ENCODE results near the gene CISD1.

Gene CISD1

GRCh38 chr10:58319599-58319998 lies 50.6 kb downstream of the CISD1 start:
- H3K36me3 Mint-ChIP-seq, result no peaks in the 10 kb centered on the region
- peaks cover 10% of the 10 kb centered on the region for H3K4me1 Mint-ChIP-seq
- H3K9me3 Mint-ChIP-seq, result no peaks in the 10 kb centered on the region
- ATAC-seq, result no peak
- H3K27ac Mint-ChIP-seq, result no peak overlapping the region
- no peaks in the 10 kb centered on the region for H3K27me3 Mint-ChIP-seq
- no peak overlapping the region for H3K4me3 Mint-ChIP-seq

GRCh38 chr10:58320351-58321049 lies 51.5 kb downstream of the CISD1 start:
- Mint-ChIP-seq H3K4me1 (peaks cover 10% of the 10 kb centered on the region), H3K27ac (no peak overlapping the region), H3K27me3 (no peaks in the 10 kb centered on the region), H3K4me3 (no peak overlapping the region), H3K36me3 (no peaks in the 10 kb centered on the region), H3K9me3 (no peaks in the 10 kb centered on the region)
- no peak for ATAC-seq

- ATAC-seq, result peak; percentile 72
- H3K4me3 Mint-ChIP-seq, result no peak overlapping the region
- H3K4me1 Mint-ChIP-seq, result peaks cover 10% of the 10 kb centered on the region
Measured at GRCh38 chr10:58322072-58322834, 53.3 kb downstream of the CISD1 start.

GRCh38 chr10:58322835-58323209 lies 53.9 kb downstream of the CISD1 start:
- H3K27me3 Mint-ChIP-seq, result no peaks in the 10 kb centered on the region
- peaks cover 10% of the 10 kb centered on the region for H3K4me1 Mint-ChIP-seq
- H3K27ac Mint-ChIP-seq, result no peak overlapping the region
- H3K36me3 Mint-ChIP-seq, result no peaks in the 10 kb centered on the region
- H3K4me3 Mint-ChIP-seq, result no peak overlapping the region
- no peak for ATAC-seq
- H3K9me3 Mint-ChIP-seq, result no peaks in the 10 kb centered on the region

More at GRCh38 chr10:58322072-58322834, 53.3 kb downstream of the CISD1 start:
- Mint-ChIP-seq H3K27me3 (no peaks in the 10 kb centered on the region), H3K9me3 (no peaks in the 10 kb centered on the region), H3K36me3 (no peaks in the 10 kb centered on the region), H3K27ac (no peak overlapping the region)

GRCh38 chr10:58326967-58327381 lies 58.0 kb downstream of the CISD1 start:
- no peaks in the 10 kb centered on the region for H3K27me3 Mint-ChIP-seq

GRCh38 chr10:58328233-58328632 lies 59.3 kb downstream of the CISD1 start:
- no peak overlapping the region for H3K27ac Mint-ChIP-seq
- H3K9me3 Mint-ChIP-seq, result no peaks in the 10 kb centered on the region
- no peaks in the 10 kb centered on the region for H3K36me3 Mint-ChIP-seq
- no peak for ATAC-seq
- H3K4me1 Mint-ChIP-seq, result no peaks in the 10 kb centered on the region
- no peaks in the 10 kb centered on the region for H3K27me3 Mint-ChIP-seq
- H3K4me3 Mint-ChIP-seq, result no peak overlapping the region

More at GRCh38 chr10:58326967-58327381, 58.0 kb downstream of the CISD1 start:
- Mint-ChIP-seq H3K4me1 (peaks cover 10% of the 10 kb centered on the region), H3K9me3 (no peaks in the 10 kb centered on the region), H3K27ac (no peak overlapping the region), H3K4me3 (no peak overlapping the region), H3K36me3 (no peaks in the 10 kb centered on the region)
- ATAC-seq, result no peak

GRCh38 chr10:58330431-58330830 lies 61.5 kb downstream of the CISD1 start:
- no peak for ATAC-seq
- peaks cover 6% of the 10 kb centered on the region for H3K4me1 Mint-ChIP-seq
- no peak overlapping the region for H3K27ac Mint-ChIP-seq
- no peaks in the 10 kb centered on the region for H3K36me3 Mint-ChIP-seq
- H3K27me3 Mint-ChIP-seq, result no peaks in the 10 kb centered on the region
- no peaks in the 10 kb centered on the region for H3K9me3 Mint-ChIP-seq
- no peak overlapping the region for H3K4me3 Mint-ChIP-seq

- Mint-ChIP-seq H3K27me3 (no peaks in the 10 kb centered on the region), H3K36me3 (no peaks in the 10 kb centered on the region), H3K4me3 (no peak overlapping the region), H3K9me3 (no peaks in the 10 kb centered on the region), H3K27ac (no peak overlapping the region), H3K4me1 (peaks cover 18% of the 10 kb centered on the region)
- no peak for ATAC-seq
Measured at GRCh38 chr10:58331646-58332045, 62.7 kb downstream of the CISD1 start.

GRCh38 chr10:58334817-58335305 lies 65.9 kb downstream of the CISD1 start, which contains the start of gene UBE2D1:
Gene UBE2D1 (plus strand): TSS chr10:58335006. CDS start chr10:58335202, 196 bp downstream.
- Mint-ChIP-seq H3K9me3 (no peaks in the 10 kb centered on the region), H3K27me3 (no peaks in the 10 kb centered on the region), H3K27ac (peak within 1 kb of the TSS; percentile 78), H3K36me3 (peaks cover 5% of the 10 kb centered on the region), H3K4me1 (peaks cover 26% of the 10 kb centered on the region), H3K4me3 (peak within 1 kb of the TSS; percentile 91)
- peak; percentile 98 for ATAC-seq

GRCh38 chr10:58335306-58336005 lies 66.5 kb downstream of the CISD1 start:
- peak; percentile 68 for ATAC-seq
- Mint-ChIP-seq H3K36me3 (peaks cover 5% of the 10 kb centered on the region), H3K27ac (peak overlapping the region; percentile 78), H3K4me1 (peaks cover 28% of the 10 kb centered on the region), H3K9me3 (no peaks in the 10 kb centered on the region), H3K27me3 (no peaks in the 10 kb centered on the region), H3K4me3 (peak overlapping the region; percentile 91)

GRCh38 chr10:58336242-58336641 lies 67.3 kb downstream of the CISD1 start:
- Mint-ChIP-seq H3K4me1 (peaks cover 36% of the 10 kb centered on the region), H3K27ac (peak overlapping the region; percentile 78), H3K9me3 (no peaks in the 10 kb centered on the region), H3K27me3 (no peaks in the 10 kb centered on the region), H3K4me3 (peak overlapping the region; percentile 91), H3K36me3 (peaks cover 5% of the 10 kb centered on the region)
- no peak for ATAC-seq
